Erythroblast (primary cell): ENCODE data around the gene GBE1.
"Not testable (repeated sequence)": the region's sequence is repeated elsewhere in the genome, so short reads cannot be mapped to it uniquely, and the experiment has no call there.

Experiments
- DNase-seq, 2 experiments: peaks; one replicate each; lab custom pipeline; 2025; lab: John Stamatoyannopoulos, UW
- GATA1 ChIP-seq: IDR thresholded peaks from 2 replicates; pipeline ENCODE4 v1.6.1; 2011; ENCODE audit warnings: low read depth, mild to moderate bottlenecking, control low read depth, low read length, moderate library complexity
- POLR2A ChIP-seq: IDR thresholded peaks from 2 replicates; pipeline ENCODE4 v1.6.1; 2011; ENCODE audit warnings: mild to moderate bottlenecking, low read length

The GBE1 gene

DNA sequence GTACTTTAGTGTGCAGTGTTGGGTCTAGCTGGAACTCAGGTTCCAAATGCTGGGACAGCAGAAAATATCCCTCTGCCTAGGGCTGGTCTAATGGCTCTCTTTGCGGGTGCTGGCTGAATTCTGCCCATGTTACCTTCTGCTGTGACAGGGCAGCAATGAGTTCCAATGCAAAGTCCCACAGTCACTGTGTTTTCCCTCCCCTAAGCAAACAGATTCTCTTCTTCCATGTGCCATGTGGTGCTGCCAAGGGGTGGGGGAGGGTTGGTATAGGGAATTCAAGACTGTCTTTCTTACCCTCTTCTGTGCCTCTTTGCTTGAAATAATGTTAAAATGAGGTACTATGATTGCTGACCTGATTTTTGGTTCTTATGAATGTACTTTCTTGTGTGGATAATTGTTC lies 229.6 kb downstream of the GBE1 start:
- no peak for DNase-seq
- TF ChIP-seq POLR2A (no peak), GATA1 (no peak)

DNA sequence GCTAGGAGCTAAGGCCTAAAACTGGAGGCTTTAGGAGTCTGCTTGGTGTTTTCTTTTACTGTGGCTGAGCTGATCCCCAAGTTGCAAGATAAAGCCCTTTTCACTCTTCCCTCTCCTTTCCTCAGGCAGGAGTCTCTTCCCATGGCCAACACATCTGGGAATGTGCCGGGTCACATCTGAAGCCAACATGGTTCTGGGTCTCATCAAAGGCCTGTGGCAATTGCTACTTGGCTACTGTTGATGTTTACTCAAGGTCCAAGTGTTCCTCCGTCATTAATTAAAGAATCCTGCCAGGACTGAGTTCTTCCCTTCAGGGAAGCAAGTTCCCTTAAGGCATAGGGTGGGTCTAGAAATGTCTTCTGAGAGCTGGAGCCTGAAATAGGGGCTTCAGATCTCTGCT lies 230.2 kb downstream of the GBE1 start:
- TF ChIP-seq POLR2A (no peak), GATA1 (no peak)
- DNase-seq = no peak

DNA sequence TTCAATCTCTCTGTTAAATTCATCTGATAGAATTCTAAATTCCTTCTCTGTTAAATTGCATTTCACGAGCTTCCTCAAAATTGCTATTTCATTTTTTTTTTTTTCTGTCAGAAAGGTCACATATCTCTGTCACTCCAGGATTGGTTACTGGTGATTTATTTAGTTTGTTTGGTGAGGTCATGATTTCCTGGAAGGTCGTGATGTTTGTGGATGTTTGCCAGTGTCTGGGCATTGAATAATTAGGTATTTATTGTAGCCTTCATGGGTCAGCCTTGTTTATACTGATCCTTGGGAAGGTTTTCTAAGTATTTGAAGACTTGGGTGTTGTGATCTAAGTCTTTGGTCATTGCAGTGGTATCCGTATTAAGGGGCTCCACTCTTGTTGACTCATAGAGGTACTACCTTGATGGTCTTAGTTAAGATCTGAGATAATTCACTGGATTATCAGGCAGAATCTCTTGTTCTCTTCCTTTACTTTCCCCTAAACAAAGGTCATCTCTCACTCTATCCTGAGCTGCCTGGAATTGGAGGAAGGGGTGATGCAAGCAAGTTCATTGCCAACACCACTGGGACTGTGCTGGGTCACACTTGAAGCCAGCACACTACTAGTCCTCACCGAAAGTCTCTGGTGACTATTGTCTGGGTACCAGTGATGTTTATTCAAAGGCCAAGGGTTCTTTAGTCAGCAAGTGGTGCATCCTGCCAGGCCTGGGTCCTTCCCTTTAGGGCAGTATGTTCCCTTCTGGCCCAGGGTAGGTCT lies 231.1 kb downstream of the GBE1 start:
- no peak for DNase-seq
- no peak for TF ChIP-seq POLR2A
- TF ChIP-seq GATA1 = no peak

DNA sequence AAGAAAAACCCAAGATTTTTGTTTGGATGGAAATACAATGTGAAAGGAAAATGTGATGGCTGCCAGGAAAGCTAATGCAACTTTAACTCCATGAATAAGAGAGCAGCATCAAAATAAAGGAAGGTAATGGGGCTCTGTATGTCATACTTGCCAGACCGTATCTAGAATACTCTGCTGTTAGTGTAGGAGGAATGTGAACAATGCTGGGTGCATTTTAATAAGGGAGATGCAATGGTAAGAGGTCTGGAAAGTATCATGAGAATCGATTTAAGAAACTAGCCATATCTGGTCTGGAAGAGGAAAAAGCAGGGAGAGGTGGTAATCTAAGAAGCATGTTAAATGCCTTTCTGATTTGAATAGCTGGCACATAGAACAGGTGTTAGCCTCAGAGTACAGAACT lies 239.6 kb downstream of the GBE1 start:
- DNase-seq = no peak
- TF ChIP-seq POLR2A (no peak), GATA1 (no peak)

DNA sequence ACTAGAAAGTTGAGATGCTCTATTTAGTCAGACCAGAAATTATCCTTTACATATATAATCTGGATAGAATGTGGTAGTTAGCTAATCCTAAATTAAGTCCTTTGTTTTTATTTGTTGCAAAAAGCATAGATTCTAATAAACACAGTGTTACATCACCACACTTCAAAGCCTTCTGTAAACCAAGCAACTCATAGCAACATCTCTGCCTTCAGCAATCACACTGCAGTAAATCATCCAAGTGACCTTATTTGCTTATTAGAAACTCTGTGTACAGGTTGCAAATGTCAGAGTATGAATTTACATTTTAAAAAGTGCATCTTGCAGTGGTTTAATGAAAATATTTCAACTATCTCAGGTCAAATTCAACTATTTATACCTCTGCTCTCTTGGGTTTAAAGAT lies 242.5 kb downstream of the GBE1 start:
- no peak for TF ChIP-seq GATA1
- TF ChIP-seq POLR2A = no peak
- DNase-seq = no peak

DNA sequence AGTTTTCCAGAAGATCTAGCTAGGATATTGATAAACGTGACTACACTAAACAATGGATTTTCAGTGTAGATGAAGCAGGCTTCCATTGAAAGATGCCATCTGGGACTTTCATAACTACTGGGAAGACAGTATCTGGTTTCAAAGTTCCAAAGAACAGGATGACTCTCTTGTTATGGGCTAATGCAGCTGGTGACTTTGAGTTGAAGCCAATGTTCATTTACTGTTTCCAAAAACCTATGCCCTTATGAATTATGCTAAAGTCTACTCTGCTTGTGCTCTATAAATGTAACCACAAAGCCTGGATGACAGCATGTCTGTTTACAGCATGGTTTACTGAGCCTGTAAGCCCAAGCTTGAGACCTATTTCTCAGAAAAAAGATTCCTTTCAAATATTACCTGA lies 245.4 kb downstream of the GBE1 start:
- TF ChIP-seq GATA1 = no peak
- TF ChIP-seq POLR2A = no peak
- DNase-seq = no peak

DNA sequence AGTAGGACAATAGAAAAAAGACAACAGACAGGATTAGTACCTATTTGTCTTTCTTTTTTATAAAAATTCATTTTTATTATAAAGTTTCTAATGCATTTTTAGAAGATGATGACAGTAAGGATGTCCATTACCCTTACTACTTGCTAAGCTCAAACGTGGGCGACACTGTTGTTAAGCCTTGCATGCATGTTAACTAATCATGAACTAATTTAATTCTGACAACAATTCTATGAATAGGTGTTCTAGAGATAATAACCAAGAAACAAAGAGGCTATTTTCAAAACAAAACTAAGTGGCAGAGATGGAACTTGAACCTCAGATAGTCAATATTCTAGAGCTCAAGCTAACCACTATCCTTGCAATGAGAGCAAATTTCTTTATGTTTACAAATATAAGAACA lies 247.9 kb downstream of the GBE1 start:
- DNase-seq = no peak
- TF ChIP-seq POLR2A (no peak), GATA1 (no peak)

DNA sequence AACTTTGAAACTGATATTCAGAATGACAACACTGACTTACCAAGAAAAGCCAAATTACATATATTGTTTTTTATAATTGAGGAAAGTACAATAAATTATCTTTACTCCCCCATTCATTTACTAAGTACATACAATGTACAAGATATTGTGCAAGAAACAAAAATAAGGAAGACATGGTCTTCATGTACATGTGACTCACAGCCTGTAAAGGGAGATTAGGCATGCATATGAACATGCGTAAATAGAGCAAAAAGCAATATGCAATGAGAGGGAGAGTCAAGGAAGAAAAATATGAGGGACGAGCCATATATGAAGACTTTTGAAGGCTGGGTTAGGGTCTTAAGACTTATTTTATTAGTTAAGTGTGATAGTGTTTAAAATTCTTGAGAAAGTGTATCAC lies 258.4 kb downstream of the GBE1 start:
- TF ChIP-seq POLR2A (no peak), GATA1 (no peak)

DNA sequence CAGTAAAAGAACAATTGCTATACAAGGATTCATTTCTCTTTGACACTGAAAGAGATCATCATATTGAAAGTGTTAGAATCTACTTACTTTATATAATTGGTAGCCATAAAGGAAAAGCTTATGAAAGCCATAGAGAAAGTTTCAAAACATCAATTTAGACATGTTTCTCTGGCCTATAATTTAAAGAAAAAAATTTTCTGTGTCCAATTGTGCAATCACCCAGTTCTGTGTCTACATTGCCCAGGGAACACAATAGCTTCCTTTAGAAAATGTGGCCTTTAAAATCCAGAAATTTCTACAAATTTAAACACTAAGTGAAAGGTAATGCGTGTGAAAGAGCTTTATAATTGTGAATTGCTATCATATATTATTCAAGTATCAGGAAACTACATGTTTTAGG lies 259.2 kb downstream of the GBE1 start:
- DNase-seq = no peak
- no peak for TF ChIP-seq POLR2A
- TF ChIP-seq GATA1 = no peak

More for the DNA sequence above, 258.4 kb downstream of the GBE1 start:
- DNase-seq = no peak

DNA sequence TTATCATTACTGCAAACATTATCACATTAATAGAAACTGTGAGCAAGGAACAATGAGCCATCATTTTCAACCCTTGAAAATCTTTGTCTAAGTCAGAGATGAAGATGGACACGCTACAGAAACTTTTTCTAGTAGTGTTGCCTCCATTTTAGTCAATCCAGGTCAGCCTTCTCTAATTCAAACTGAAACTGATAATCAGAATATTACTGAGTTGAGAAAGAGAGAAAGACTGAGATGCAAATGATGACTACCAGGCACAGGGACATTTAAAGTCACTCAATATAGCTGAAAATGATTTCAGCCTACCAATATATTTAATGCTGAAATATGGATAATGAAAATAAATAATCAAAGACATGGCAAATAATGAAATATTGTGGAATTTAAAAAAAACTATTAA lies 261.4 kb downstream of the GBE1 start:
- TF ChIP-seq POLR2A (no peak), GATA1 (no peak)

DNA sequence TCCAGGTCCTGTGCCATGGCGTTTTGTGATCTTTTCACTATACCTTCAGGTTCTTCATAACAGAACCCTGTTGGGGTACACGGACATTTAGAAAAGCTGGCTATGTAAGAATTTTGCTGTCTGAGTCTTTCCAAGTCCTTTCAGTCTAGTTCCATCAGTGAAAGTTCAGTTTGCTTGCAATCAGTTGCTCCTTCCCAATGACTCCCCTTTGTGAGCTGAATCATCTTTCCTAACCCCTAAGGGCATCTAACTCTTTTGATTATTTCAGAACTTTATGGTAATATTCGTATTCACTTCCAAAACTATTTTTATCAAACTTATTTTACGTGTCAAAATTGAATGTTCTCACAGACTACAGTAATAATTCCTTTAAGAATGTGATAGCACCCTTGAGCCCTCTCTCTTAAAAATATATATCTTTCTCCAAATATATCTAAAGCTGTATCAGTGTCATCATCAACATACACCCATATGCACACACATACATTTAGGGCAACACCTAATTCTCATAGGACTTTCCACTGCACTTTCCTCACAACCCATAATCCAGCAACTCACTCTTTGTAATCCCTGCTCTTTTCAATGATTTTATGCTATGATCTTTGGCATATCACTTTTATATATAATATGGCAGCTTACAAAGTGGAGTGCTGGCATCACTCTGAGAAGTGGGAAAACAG lies 263.7 kb downstream of the GBE1 start:
- TF ChIP-seq GATA1 (no peak), POLR2A (no peak)
- DNase-seq = no peak

More for the DNA sequence above, 261.4 kb downstream of the GBE1 start:
- no peak for DNase-seq

DNA sequence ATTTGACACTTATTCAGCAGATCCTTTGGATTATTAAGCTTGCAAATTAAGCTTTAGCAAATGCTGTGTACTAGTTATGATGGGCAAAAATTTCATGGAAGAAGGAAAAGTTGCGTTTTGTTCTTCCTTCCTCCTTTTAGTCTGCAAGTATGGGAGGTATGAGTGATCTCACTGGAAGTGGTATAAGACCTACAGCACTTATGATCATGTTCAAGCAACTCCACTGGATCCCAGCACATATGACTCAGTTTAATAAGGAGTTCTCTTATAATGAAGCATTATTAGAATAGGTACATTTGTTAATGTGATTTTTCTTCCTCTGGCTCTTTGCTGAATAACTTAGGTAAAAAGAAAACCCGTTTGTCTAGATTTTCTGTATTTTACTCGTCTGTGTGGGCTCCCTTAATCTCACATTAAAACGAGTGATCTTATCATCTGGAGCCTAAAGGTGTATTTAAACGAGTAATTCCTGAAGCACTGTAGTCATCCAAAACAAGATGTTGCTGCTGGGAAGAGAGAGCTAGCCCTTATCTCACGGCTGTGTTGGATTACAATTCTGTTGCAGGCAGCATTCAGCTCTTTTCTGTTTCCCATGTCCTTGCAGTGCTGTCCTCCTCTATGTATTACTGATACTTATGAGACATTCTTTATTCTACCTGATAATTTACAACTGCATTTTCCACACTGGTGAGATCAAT lies 264.9 kb downstream of the GBE1 start:
- no peak for TF ChIP-seq GATA1
- TF ChIP-seq POLR2A = no peak
- no peak for DNase-seq

DNA sequence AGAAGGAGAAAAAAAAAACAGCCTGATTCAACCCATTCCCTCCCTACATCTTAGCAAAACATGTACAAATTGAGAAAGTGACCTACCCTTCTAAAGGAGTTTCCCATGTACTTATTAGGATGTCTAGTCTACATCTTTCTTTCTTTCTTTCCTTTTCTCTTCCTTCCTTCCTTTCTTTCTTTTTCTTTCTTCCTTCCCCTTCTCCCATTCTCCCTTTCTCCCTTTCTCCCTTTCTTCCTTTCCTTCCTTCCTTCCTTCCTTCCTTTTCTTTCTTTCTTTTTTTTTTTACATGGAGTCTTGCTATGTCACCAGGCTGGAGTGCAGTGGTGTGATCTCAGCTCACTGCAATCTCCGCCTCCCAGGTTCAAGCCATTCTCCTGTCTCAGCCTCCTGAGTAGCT lies 269.0 kb downstream of the GBE1 start:
- DNase-seq = not testable (repeated sequence)

DNA sequence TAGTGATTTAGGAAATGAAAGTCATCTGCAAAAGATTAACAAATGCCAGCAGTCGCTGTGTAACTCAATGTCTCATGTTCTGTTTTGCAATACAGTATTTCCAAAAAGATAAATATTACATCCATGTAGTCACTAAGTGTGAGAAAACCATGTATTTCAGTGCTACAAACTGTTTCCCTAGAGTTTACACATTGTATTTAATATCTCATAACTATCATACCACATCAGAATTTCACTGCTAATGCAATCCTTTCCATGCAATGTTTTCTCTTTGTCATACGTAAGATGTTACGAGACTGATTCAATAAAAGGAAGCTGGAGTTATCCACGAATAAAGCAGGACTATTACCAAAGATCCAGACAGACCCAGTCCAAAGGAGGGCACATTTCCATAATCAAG lies 269.4 kb downstream of the GBE1 start:
- TF ChIP-seq GATA1 (no peak), POLR2A (no peak)
- DNase-seq = no peak
